NCI-H748 treated with DMSO at 0.1 percent for 48 hours (cell line): ENCODE measurements around the gene ABCA5.
A peak's percentile ranks its signal among the peaks of the same experiment; 100 is the strongest.

Experiments
- DNase-seq: peaks from one replicate; lab custom pipeline; 2025; lab: John Stamatoyannopoulos, UW

The ABCA5 gene

GRCh38 chr17:69327060-69327831, at the start of gene ABCA5:
ABCA5 (minus strand) TSS chr17:69327133; CDS start chr17:69314415, 12,718 bp downstream.
- DNase-seq, result peak; percentile 82

DNA sequence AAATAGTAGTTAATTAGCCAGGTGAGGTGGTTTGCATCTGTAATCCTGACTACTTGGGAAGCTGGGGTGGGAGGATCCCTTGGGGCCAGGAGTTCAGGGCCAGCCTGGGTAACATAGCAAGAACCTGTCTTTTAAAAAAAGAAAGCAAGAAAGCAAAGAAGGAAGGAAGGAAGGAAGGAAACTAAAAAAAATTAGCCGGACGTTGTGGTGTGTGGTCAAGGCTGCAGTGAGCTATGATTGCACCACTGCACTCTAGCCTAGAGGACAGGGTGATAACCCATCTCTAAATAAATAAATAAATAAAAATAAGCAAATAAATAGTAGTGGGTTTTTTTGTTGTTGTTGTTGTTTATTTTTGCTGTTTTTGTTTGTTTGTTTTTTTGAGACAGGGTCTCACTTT, 48.3 kb upstream of the ABCA5 start:
- no peak for DNase-seq

DNA sequence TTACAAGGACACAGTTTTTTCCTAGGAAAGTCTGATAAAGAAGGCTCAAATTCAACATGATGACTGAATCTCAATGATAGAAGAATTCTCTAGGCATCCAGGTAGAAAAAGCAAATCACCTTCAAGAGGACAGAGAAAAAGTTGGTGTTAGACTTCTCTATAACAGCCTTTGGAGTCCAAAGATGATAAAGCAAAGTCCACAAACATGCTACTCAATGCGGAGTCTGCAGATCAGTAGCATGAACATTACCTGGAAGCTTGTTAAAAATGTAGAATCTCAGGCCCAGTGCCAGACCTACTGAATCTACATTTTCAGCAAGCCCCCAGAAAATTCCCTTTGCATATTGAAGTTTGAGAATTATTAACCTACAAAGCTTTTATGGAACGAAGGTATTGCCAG, 46.1 kb upstream of the ABCA5 start:
- DNase-seq, result no peak

DNA sequence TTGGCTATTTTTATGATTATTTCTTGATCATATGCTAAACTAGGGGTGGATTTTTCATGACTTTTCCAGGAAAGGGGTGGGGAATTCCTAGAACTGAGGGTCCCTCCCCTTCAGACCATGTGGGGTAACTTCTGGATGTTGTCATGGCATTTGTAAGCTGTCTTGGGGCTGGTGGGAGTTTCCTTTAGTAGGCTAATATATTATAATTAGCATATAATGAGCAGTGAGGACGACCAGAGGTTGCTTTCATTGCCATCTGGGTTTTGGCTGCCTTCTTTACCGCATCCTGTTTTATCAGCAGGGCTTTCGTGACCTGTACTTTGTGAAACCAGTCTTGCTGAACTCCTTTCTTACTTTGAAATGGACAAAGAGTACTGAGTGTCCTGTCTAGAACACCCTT, 40.4 kb upstream of the ABCA5 start:
- DNase-seq, result no peak

DNA sequence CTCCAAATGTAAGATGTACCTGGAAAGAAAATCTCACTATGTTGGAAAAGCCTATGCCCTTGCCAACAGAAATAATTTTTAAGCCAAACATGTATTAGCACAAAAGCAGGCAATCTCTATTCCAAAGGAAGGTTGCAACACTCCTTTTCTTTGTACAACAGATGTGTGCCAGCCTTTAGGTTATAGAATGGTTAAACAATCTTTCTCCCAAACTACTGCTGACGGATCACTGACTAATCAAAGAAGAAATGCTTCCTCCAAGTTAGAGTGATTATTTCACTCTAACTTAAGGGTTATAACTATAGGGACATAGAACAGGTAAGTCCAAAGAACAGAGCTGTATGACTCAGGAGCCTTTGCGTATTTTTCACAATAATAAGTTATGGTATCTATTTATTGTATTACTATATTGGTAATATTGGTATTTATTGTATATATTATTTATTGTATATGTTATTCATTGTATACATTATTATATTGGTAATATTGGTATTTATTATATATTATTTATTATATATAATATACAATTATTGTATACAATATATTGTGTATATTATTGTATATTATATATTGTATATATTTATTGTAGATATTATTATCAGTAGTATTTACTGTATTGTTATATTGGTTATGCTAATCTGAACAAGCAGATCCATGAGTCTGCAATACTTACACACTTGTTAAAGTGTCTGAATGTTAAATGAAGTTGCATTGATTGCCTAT, 36.7 kb upstream of the ABCA5 start:
- DNase-seq, result no peak

- DNase-seq, result no peak
These were observed 34.2 kb upstream of the ABCA5 start for GRCh38 chr17:69361156-69361555.

DNA sequence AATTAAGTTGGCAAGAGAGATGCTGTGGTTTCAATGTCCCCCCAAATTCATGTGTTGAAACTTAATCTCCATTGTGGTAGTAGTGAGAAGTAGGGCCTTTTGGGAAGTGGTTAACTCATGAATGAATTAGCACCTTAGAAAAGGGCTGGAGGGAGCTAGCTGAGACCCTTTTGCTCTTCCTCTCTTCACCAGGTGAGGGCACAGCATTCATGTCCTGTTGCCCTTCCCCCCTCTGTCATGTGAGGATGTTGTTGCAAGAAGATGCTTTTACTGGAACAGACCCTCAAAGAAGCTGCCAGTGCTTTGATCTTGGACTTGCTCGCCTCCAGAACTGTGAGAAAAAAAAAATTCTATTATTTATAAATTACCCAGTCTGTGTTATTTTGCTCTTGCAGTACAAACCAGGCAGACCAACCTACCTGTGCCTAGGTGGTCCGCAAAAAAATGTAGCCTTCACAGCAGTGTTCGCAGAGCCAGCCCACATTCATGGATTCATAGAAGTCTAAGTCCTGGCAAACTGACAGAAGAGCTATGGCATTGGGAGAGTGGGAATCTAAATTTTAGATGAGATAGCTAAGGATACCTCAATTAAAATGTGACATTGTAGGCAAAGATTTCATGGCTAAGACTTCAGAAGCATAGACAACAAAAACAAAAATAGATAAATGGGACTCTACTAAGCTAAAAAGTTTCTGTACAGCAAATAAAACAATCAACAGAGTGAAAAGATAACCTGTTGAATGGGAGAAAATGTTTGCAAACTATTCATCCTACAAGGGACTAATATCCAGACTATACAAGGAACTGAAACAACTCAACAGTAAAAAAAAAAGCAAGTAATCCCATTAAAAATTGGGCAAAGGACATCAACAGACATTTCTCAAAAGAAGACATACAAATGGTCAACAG, 32.0 kb upstream of the ABCA5 start:
- peak; percentile 20 for DNase-seq

- no peak for DNase-seq
These were observed 30.8 kb upstream of the ABCA5 start for GRCh38 chr17:69357701-69358100.

- no peak for DNase-seq
These were observed 29.7 kb upstream of the ABCA5 start for GRCh38 chr17:69356625-69357024.

DNA sequence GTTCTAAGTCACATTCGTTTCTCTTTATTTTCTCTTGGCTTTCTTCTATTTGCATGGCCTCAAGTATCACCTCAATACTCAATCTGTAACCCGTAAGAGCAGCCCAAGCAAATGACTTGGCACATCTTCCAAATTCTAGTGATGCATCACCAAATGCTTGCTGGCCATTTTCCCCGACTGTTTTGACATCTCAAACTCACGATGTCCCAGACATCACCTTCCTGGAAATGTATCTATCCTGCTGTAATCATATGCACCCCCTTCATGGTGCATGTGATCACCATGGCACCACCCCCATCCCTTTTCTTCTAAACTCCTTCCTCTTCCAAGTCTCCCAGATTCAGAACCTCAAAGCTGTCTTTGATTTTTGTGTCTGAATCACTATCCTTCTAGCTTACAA, 24.0 kb upstream of the ABCA5 start:
- DNase-seq, result no peak

GRCh38 chr17:69348429-69348828, 21.5 kb upstream of the ABCA5 start:
- no peak for DNase-seq

DNA sequence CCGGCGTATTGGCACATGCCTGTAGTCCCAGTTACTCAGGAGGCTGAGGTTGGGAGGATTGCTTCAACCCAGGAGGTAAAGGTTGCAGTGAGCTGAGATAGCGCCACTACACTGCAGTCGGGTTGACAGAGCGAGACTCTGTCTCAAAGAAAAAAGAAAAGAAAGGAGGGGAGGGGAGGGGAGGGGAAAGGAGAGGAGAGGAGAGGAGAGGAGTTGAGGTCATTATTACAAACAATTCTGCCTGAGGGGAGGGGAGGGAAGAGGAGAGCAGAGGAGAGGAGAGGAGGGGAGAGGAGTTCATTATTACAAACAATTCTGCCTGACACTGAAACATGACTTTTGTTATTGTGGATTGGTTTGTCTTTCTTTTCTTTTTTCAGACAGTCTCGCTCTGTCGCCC, 19.8 kb upstream of the ABCA5 start:
- no peak for DNase-seq

GRCh38 chr17:69344939-69345338, 18.0 kb upstream of the ABCA5 start:
- DNase-seq, result no peak

- DNase-seq, result peak; percentile 18
These were observed 16.1 kb upstream of the ABCA5 start for GRCh38 chr17:69342896-69343644.

DNA sequence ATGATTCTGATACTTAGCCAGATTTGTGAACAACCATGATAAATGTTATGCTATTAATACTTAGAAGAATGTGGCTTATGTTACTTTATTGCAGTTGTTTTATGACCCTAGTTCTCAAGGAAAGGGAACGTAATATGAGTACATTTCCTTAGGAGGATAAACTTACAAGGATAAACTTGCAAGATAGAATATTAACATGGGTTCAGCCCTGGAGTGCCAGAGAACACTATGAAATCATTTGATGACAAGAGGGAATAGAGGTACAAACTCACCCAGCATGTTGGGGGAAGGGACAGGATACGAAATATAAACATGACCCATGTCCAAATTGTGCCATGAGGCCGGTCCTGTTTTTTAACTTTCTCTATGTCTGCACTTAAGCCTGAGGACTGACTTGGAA, 13.0 kb upstream of the ABCA5 start:
- no peak for DNase-seq

GRCh38 chr17:69336996-69337395, 10.1 kb upstream of the ABCA5 start:
- no peak for DNase-seq

GRCh38 chr17:69336580-69336979, 9.6 kb upstream of the ABCA5 start:
- no peak for DNase-seq

GRCh38 chr17:69335058-69335457, 8.1 kb upstream of the ABCA5 start:
- no peak for DNase-seq

DNA sequence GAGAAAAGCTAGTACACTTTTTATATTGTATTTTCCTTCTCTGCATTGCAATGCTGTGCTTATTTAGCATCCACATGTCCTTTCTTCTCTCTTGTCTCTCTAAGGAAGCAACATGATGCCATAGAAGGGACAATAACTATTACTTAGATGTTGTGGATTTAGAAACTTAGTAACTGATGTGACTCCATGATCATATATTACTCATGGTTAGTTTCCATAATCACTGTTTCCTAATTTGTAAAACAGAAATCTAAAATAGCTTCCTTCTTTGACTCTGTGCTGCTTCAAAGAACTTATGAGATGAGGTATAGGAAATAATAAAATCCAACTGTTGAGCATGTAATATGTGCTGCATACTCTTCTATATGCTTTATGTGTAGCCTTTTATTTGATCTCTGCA, 6.6 kb upstream of the ABCA5 start:
- no peak for DNase-seq

- DNase-seq, result no peak
These were observed 4.8 kb upstream of the ABCA5 start for GRCh38 chr17:69331756-69332155.

- DNase-seq, result no peak
These were observed 415 bp downstream of the ABCA5 start for GRCh38 chr17:69326377-69327059.
